Measurements from ENCODE around the gene LEKR1. TPM values are rescaled to one million over a fixed set of nuclear protein-coding genes. Genes with fewer than 3 reads are reported as not detected.

LEKR1 gene
- total RNA-seq, 1 donor = 0.81 TPM

DNA sequence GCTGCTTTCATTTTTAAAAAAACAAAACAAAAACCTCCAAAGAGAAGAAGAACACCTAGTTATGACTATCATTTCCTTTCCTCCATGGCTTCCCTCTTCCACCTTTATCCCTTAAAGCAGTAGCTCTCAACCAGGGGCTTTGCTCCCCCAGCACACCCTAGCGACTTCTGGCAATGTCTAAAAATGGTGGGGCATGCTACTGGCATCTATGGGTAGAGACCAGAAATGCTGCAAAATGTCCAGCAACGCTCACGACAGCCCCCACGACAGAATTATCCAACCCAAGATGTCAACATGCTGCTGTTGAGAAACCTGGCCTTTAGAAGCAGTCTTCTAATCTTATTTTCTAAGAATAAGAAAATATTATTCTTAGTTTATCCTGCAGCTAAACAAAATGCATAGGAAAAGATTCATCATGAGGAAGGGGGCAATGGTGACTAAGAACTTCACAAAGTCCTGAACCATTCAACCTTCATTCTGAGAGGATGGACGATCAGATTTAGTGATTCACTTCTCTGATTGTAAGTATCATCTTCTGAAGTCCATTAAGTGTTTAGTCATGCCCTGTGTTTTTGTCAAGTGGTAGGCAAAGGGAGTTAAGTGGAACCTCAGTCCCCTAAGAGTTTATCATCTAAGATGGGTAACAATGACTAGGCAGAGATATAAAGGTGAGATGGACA is 252.1 kb downstream of the LEKR1 start:
- DNase-seq (ENCODE audit: low read depth) = no peak
- H3K4me3 ChIP-seq (ENCODE audit: low read depth, low read length) = no peak overlapping the region
- TF ChIP-seq, protein P1, sequence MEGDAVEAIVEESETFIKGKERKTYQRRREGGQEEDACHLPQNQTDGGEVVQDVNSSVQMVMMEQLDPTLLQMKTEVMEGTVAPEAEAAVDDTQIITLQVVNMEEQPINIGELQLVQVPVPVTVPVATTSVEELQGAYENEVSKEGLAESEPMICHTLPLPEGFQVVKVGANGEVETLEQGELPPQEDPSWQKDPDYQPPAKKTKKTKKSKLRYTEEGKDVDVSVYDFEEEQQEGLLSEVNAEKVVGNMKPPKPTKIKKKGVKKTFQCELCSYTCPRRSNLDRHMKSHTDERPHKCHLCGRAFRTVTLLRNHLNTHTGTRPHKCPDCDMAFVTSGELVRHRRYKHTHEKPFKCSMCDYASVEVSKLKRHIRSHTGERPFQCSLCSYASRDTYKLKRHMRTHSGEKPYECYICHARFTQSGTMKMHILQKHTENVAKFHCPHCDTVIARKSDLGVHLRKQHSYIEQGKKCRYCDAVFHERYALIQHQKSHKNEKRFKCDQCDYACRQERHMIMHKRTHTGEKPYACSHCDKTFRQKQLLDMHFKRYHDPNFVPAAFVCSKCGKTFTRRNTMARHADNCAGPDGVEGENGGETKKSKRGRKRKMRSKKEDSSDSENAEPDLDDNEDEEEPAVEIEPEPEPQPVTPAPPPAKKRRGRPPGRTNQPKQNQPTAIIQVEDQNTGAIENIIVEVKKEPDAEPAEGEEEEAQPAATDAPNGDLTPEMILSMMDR (IDR thresholded peaks at IDR 0.05; ENCODE audit: insufficient read depth, low read length) = no peak

DNA sequence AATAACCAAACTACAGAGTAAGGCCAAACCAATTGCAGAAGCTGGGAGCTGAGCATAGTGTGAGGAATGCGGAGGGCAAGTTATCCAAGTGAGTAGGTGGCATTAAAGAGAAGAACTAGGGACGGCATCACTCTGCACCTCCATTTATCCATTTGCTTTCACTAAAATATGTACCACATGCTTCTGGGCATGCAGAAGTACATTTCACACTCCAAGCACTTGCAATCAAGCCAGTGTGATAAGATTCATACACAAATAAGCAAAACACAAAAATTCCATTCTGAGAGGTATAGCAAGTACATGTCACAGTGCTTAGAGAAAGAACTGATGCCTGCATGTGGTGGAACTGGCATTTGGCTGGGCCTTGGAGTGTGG is 252.6 kb downstream of the LEKR1 start:
- TF ChIP-seq, protein P1 (IDR thresholded peaks at IDR 0.05; ENCODE audit: insufficient read depth, low read length) = no peak
- no peak overlapping the region for H3K4me3 ChIP-seq (ENCODE audit: low read depth, low read length)
- no peak for DNase-seq (ENCODE audit: low read depth)

DNA sequence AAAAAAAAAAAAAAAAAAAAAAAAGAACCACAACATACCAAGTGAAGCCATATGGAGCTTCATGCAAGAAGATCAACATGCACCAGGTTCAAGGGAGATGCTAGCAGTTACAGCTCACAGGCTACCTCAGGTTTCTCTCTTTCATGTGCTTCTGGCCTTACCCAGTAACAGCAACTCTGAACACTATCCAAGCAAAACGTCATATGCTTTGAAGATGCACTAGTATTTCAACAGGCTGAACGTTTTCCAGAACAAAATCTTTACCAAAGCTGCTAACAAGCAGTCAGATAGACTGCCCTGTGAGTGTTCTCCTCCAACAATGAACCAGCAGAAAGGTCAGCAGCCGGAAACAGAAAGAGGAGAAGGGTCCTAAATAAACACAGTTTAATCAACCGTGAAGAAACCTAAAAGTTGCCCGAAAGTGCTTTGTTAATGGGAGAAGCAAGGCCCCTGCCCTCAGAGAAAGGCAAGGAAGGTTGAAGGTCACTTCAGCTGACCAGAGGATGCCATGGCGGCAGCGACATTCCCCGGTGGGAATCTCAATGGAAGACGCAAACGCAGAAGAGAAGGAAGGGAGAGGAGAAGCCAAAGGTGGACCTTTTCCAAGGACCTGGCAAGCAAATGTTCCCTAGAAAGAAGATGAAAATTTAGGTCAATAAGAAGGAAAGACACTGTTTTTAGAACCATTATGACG is 253.7 kb downstream of the LEKR1 start:
- peak; percentile 59 for DNase-seq (ENCODE audit: low read depth)
- TF ChIP-seq, protein P1 (IDR thresholded peaks at IDR 0.05; ENCODE audit: insufficient read depth, low read length) = no peak
- H3K4me3 ChIP-seq (ENCODE audit: low read depth, low read length) = no peak overlapping the region

DNA sequence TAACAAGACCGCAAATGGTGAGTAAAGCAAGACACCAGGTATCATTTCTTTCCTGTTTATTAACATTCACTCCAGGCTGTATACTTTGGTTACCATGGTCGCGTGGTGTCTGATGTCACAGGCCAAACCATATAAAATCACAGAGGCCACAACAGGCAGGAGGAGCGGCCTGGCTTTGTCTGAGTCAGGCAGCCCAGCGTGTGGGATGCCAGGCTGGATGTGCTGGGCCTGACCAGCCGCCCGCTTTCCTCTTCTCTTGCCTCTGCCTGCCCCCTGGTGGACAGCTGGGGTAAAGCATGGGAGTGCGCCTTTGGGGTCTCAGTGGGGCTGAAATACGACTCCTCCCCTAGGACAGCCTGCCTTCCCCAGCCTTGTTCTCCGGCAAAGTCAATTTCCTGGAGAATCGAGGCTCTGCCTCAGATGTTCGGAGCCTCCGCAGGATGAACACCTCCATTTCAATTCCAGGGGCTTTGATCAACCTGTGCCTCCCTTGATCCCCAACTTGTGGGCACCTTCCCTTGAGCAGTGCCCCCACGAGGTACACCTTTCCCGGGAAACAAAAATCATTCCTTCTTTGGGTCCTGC is 255.6 kb downstream of the LEKR1 start:
- TF ChIP-seq, protein P1 (IDR thresholded peaks at IDR 0.05; ENCODE audit: insufficient read depth, low read length) = peak; percentile 94
- peak; percentile 86 for DNase-seq (ENCODE audit: low read depth)
- H3K4me3 ChIP-seq (ENCODE audit: low read depth, low read length) = no peak overlapping the region

DNA sequence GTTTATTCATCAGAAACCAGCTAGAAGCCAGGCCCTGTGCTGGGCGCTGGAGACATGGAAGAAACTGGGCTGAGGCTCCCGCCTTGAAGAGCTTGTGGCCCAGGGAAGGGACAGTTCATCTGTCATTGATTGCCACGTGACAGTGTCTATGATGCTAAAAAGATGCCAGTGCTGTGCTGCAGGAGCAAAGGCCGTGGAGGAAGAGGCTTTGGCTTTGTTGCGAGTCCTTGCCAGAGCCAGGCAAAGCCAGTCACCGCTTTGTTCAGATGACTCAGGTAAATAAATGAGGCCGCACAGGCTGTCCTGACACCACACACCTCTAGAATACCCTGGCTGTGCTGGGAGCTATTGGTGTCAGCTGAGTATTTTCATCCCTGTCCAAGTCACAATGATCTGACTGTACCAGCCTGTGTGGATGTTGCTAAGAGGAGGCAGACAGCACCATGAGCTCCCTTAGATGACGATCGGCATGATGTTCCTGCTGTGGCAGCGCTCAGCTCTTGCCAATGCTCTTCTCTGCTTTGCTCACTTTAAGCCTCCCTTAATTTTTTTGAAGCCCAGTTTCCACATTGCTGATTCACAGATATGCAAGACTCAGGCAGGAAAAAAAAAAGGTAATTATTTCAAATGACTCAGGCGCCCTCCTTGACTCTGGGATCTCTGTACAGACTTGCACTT is 256.3 kb downstream of the LEKR1 start:
- H3K4me3 ChIP-seq (ENCODE audit: low read depth, low read length) = no peak overlapping the region
- peak; percentile 77 for DNase-seq (ENCODE audit: low read depth)
- TF ChIP-seq, protein P1 (IDR thresholded peaks at IDR 0.05; ENCODE audit: insufficient read depth, low read length) = no peak

DNA sequence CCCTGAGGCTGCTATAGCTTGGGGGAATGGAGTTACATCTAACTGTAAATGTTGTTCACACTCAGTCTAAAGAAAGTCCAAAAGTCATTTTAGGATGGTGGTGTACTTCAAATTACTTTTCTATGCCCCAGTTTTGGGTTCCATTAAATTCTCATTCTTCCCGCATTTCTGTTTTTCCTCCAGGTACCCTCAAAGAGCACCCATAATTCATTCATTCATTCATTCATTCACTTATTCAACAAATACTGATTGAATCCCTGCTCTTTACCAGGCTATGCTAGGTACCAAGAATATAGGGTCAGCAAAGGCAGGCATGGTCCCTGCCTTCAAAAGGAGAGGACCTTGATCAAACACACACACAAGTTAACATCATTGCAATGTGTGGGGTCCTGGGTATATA is 257.7 kb downstream of the LEKR1 start:
- TF ChIP-seq, protein P1 (IDR thresholded peaks at IDR 0.05; ENCODE audit: insufficient read depth, low read length) = no peak

More for the DNA sequence above, 257.7 kb downstream of the LEKR1 start:
- no peak overlapping the region for H3K4me3 ChIP-seq (ENCODE audit: low read depth, low read length)
- no peak for DNase-seq (ENCODE audit: low read depth)
